Left ventricle myocardium inferior (tissue), 1 donor: Measurements from ENCODE around the gene GPR146. TPM values are rescaled to one million over a fixed set of nuclear protein-coding genes. Genes with fewer than 3 reads are reported as not detected.
A peak's percentile ranks its signal among the peaks of the same experiment; 100 is the strongest.
"Not testable (repeated sequence)": the region's sequence is repeated elsewhere in the genome, so short reads cannot be mapped to it uniquely, and the experiment has no call there.

Experiments
- DNase-seq: peaks from one replicate; pipeline ENCODE4 v3.0.0-alpha.2; 2020
- H3K27ac ChIP-seq: fragments of 200-600 bp; replicated peaks from 2 replicates; pipeline ENCODE4 v1.8.0; 2021
- H3K27me3 ChIP-seq: fragments of 200-600 bp; 2 replicates; pipeline ENCODE4 v1.8.0; 2021; ENCODE audit warnings: low read depth
- H3K36me3 ChIP-seq: fragments of 200-600 bp; 2 replicates; pipeline ENCODE4 v1.8.0; 2021
- H3K4me1 ChIP-seq: fragments of 200-600 bp; 2 replicates; pipeline ENCODE4 v1.8.0; 2021
- H3K4me3 ChIP-seq: fragments of 200-600 bp; 2 replicates; pipeline ENCODE4 v1.8.0; 2021; ENCODE audit warnings: mild to moderate bottlenecking, moderate library complexity
- H3K9me3 ChIP-seq: fragments of 200-600 bp; replicated peaks from 2 replicates; pipeline ENCODE4 v1.8.0; 2021
- intact Hi-C: fragments of 100-400 bp; cut with micrococcal nuclease; formaldehyde crosslinking; loops from one replicate; pipeline ENCODE4 v1.11.0; 2022
- total RNA-seq: library from RNA; stranded (reverse); fragmentation: NEBNext Ultra II Directional; extraction: Animal tissue kit (Norgen Biotek cat#: 25700); gene quantifications from one replicate; pipeline ENCODE4 v1.2.1, GENCODE V29; 2021
- TF ChIP-seq, protein P1 (sequence below): fragments of 200-600 bp; IDR thresholded peaks from 2 replicates; pipeline ENCODE4 v1.8.0; 2021; ENCODE audit warnings: antibody characterized with exemption, mild to moderate bottlenecking, borderline replicate concordance
- donor health status: DM: no; HTN: yes; CAD: no; lungs with severe emphysema.

GPR146 gene
- total RNA-seq, 1 donor from 2014 or later, result 29.8 TPM

DNA sequence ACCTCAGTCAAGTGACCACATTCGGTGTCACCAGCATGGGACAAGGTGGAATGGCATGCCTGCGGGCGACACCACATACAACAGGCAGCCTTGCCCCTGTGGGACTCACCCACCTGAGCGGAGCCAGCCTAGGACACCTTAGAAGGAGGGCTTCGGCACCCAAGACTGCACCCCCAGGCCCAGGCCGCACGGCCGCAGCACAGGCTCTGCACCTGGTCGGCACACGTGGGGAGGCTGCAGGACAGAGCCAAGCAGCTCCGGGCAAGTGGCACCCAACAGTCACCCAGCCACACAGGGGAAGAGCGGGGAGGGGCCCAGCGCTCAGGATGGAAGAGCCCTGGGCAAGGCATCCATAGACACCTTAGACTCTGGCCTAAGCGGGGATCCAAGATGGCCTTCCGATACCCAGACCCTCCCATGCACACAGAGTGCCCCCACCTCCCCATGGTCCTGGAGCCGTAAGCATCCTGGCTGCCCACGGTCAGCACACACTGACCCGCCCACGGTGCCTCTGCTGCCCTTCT, 27.4 kb downstream of the GPR146 start:
- Histone ChIP-seq H3K36me3 (no peaks in the 10 kb centered on the region), H3K27ac (no peak overlapping the region), H3K9me3 (no peaks in the 10 kb centered on the region), H3K27me3 (no peaks in the 10 kb centered on the region), H3K4me3 (no peak overlapping the region), H3K4me1 (peaks cover 10% of the 10 kb centered on the region)
- TF ChIP-seq, protein P1, sequence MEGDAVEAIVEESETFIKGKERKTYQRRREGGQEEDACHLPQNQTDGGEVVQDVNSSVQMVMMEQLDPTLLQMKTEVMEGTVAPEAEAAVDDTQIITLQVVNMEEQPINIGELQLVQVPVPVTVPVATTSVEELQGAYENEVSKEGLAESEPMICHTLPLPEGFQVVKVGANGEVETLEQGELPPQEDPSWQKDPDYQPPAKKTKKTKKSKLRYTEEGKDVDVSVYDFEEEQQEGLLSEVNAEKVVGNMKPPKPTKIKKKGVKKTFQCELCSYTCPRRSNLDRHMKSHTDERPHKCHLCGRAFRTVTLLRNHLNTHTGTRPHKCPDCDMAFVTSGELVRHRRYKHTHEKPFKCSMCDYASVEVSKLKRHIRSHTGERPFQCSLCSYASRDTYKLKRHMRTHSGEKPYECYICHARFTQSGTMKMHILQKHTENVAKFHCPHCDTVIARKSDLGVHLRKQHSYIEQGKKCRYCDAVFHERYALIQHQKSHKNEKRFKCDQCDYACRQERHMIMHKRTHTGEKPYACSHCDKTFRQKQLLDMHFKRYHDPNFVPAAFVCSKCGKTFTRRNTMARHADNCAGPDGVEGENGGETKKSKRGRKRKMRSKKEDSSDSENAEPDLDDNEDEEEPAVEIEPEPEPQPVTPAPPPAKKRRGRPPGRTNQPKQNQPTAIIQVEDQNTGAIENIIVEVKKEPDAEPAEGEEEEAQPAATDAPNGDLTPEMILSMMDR, result no peak
- no peak for DNase-seq
- intact Hi-C loops, result no loop called here

GRCh38 chr7:1073142-1073977, 29.0 kb downstream of the GPR146 start:
- no peaks in the 10 kb centered on the region for H3K27me3 ChIP-seq
- H3K36me3 ChIP-seq, result no peaks in the 10 kb centered on the region
- no peak overlapping the region for H3K4me3 ChIP-seq
- H3K27ac ChIP-seq, result no peak overlapping the region
- TF ChIP-seq, protein P1, result no peak
- no peaks in the 10 kb centered on the region for H3K9me3 ChIP-seq
- H3K4me1 ChIP-seq, result peaks cover 18% of the 10 kb centered on the region
- no peak for DNase-seq
- intact Hi-C loops, result no loop called here

- intact Hi-C loops, H3K27ac ChIP-seq, H3K36me3 ChIP-seq, H3K4me3 ChIP-seq, DNase-seq, H3K27me3 ChIP-seq, H3K9me3 ChIP-seq: not testable (repeated sequence)
- H3K4me1 ChIP-seq, result peaks cover 18% of the 10 kb centered on the region
These were observed 29.7 kb downstream of the GPR146 start for GRCh38 chr7:1074018-1074417.

DNA sequence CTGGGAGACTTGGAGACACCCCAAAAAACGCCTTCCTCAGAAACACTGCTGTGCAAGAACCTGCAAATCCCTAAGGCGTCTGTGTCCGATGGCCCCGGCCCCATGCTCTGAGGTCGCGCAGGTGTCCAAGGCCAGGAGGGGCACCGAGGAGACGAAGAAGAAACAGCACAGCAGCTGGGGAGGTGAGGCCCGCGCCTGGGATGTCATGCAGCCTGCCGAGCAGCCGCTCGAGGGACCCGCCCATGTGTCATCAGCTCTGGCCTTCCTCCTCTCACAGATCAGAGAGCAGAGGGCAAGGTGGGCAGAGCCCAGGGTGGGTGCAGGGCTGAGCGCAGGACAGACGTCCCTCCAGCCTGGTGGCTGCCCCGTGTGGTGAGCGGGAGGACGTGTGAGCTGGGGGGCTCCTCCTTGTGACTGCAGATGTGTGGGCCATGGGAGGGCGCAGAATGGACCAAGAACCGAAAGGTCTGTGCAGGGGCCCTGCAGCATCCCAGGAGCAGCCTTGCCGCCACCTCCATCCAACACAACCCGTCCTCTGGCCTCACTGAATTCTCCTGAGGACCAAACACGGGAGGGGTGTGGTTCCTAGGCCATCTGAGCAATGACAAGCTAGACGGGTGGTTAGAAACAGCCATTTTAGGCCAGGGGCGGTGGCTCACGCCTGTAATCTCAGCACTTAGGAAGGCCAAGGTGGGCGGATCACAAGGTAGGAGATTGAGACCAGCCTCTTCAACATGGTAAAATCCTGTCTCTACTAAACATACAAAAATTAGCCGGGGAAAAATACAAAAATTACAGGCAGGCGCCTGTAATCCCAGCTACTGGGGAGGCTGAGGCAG, 30.5 kb downstream of the GPR146 start:
- Histone ChIP-seq H3K27me3 (no peaks in the 10 kb centered on the region), H3K4me3 (no peak overlapping the region), H3K27ac (no peak overlapping the region), H3K36me3 (no peaks in the 10 kb centered on the region), H3K9me3 (no peaks in the 10 kb centered on the region), H3K4me1 (peaks cover 18% of the 10 kb centered on the region)
- TF ChIP-seq, protein P1, result no peak
- intact Hi-C loops, result no loop called here
- DNase-seq, result no peak

DNA sequence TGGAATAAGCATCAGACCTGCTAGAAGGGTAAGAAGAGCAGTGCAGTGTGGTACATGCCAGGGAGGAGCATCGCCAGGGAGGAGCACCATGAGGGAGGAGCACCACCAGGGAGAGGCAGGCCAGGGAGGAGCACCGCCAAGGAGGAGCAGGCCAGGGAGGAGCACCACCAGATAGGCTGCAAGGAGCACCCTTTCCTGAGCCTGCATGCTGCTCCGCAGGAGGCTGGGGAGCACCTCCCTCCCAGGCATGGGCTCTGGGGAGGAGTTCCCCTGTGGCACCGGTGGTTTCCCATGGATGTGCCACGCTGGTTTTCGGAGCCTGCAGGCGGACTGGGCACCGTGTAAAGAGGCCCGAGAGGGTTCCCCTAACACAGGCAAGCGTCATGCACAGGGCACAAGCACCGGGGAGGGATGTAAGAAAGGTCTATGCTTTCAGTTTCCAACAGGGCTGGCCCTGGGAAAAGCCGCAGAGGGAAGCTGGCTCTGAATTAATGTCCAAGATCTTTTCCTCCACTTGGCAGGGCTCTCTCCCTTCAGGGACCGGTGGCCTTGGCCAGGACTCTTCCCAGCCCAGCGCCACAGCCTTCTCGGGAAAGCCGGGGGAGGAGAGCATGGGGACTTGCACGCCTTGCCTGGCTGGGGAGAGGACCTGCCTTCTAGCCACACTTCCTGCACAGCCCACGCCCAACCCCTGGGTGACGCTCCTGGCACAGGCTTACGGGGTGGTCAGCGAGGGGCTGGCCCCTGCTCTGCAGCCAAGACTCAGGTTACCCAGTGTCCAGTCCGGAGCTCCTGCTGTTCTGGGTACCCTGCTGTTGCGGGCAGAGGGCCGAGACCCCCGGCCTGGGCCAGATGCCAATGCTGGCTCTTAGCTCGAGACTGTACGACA, 32.1 kb downstream of the GPR146 start:
- peak overlapping the region; percentile 40 for H3K4me3 ChIP-seq
- DNase-seq, result peak; percentile 44
- H3K4me1 ChIP-seq, result peaks cover 20% of the 10 kb centered on the region
- no peaks in the 10 kb centered on the region for H3K9me3 ChIP-seq
- peak overlapping the region; percentile 72 for H3K27ac ChIP-seq
- no peaks in the 10 kb centered on the region for H3K36me3 ChIP-seq
- TF ChIP-seq, protein P1, result no peak
- no peaks in the 10 kb centered on the region for H3K27me3 ChIP-seq
- intact Hi-C loops, result no loop called here
